Uterus (tissue), 4 donors: ENCODE measurements around the gene RAB26. TPM values are rescaled to one million over a fixed set of nuclear protein-coding genes. Genes with fewer than 3 reads are reported as not detected.

ENCODE experiments used
- DNase-seq, 2 donors: peaks; one replicate each; pipeline ENCODE4 v3.0.0-alpha.2; 2019 to 2020
- H3K27ac ChIP-seq, 2 donors: fragments of 200-600 bp; sonication (generic); 1 replicate in 1 of 2; 2 replicates in 1 of 2; pipeline ENCODE4 v1.5.1; 2016 to 2018
- H3K27me3 ChIP-seq, 2 donors: fragments of 200-600 bp; sonication (generic); one replicate each; pipeline ENCODE4 v1.5.1; 2018 to 2019; ENCODE audit warnings: control low read depth in 1 of 2
- H3K36me3 ChIP-seq, 2 donors: fragments of 200-600 bp; sonication (generic); one replicate each; pipeline ENCODE4 v1.5.1; 2019; ENCODE audit warnings: control low read depth in 1 of 2
- H3K4me1 ChIP-seq, 2 donors: fragments of 200-600 bp; sonication (generic); one replicate each; pipeline ENCODE4 v1.5.1; 2018 to 2019; ENCODE audit warnings: control low read depth in 1 of 2
- H3K4me3 ChIP-seq, 2 donors: fragments of 200-600 bp; sonication (generic); 1 replicate in 1 of 2; 2 replicates in 1 of 2; pipeline ENCODE4 v1.5.1; 2018 to 2019; ENCODE audit warnings: mild to moderate bottlenecking in 1 of 2
- H3K9me3 ChIP-seq, 2 donors: fragments of 200-600 bp; sonication (generic); one replicate each; pipeline ENCODE4 v1.5.1; 2019; ENCODE audit warnings: control low read depth in 1 of 2
- POLR2A ChIP-seq, 2 donors: fragments of 450-650 bp; IDR thresholded peaks; one replicate each; pipeline ENCODE4 v1.6.1; 2016; ENCODE audit warnings: antibody characterized with exemption in 2 of 2, mild to moderate bottlenecking in 1 of 2, moderate library complexity in 1 of 2
- intact Hi-C: fragments of 100-400 bp; cut with DNase I; formaldehyde crosslinking; loops from one replicate; pipeline ENCODE4 v1.15.1; 2023; ENCODE audit warnings: low total_unique reads
- total RNA-seq, 4 donors: library from RNA; depleted of rRNA in 3 of 4; stranded (reverse); fragments of >200 nt in 3 of 4; gene quantifications; one replicate each; pipeline versions ENCODE4 v1.1.0 to v1.2.4, GENCODE V29; 2014 to 2023
- TF ChIP-seq, protein P1 (sequence below), 4 experiments: fragments of 200-600 bp in 2 of 4; fragments of 450-650 bp in 2 of 4; sonication (generic) in 2 of 4; IDR thresholded peaks; one replicate each; pipeline ENCODE4 v1.5.1; 2016 to 2019; ENCODE audit warnings: antibody characterized with exemption in 4 of 4, mild to moderate bottlenecking in 2 of 4, moderate library complexity in 1 of 4
- donor health status: DM: yes; HTN: yes; CAD: no.

The RAB26 gene
- total RNA-seq, 4 donors from 2014 or later = 0.21 TPM; not detected in 3

DNA sequence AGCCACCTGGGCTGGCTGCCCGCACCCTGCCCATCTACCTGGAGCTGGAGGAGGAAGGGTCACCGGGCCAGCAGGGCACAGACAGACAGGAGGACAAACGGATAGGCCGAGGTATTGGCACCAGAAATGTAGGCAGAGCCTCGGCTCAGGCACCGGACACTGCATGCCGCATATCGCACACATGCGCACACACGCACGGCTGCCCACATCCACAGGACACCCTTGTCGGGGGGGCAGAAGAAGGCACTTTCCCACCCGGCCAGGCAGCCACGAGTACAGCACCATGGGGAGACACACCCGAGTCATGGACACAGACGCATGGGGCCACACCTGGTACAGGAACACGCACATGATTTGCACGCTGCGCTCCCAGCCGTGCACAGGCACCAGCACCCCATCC lies 33.5 kb downstream of the RAB26 start:
- Histone ChIP-seq H3K9me3 (no peaks in the 10 kb centered on the region), H3K27me3 (no peaks in the 10 kb centered on the region), H3K36me3 (no peaks in the 10 kb centered on the region), H3K4me1 (no peaks in the 10 kb centered on the region), H3K27ac (no peak overlapping the region), H3K4me3 (no peak overlapping the region)
- intact Hi-C loops = no loop called here
- no peak for DNase-seq
- no peak for TF ChIP-seq POLR2A (IDR thresholded peaks at IDR 0.05)
- TF ChIP-seq, protein P1, sequence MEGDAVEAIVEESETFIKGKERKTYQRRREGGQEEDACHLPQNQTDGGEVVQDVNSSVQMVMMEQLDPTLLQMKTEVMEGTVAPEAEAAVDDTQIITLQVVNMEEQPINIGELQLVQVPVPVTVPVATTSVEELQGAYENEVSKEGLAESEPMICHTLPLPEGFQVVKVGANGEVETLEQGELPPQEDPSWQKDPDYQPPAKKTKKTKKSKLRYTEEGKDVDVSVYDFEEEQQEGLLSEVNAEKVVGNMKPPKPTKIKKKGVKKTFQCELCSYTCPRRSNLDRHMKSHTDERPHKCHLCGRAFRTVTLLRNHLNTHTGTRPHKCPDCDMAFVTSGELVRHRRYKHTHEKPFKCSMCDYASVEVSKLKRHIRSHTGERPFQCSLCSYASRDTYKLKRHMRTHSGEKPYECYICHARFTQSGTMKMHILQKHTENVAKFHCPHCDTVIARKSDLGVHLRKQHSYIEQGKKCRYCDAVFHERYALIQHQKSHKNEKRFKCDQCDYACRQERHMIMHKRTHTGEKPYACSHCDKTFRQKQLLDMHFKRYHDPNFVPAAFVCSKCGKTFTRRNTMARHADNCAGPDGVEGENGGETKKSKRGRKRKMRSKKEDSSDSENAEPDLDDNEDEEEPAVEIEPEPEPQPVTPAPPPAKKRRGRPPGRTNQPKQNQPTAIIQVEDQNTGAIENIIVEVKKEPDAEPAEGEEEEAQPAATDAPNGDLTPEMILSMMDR (IDR thresholded peaks at IDR 0.05) = no peak

DNA sequence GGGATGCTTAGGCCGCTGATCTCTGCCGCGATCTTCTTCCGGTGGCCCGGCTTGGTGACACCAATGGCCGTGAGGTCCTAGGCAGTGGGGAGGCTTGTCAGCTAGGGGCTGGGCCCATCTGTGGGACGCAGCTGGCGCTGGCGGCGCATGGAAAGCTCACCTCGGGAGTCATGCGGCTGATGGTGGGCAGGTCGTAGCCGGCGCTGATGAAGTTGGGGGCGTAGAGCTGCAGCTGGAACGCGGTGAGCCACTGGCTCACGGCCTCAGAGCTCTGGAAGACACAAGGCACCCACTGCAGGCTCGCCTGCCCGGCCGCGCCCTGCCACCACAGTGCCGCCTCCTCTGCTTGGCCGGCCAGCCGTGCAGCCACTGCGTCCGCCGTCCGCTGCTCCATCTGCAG lies 35.2 kb downstream of the RAB26 start:
- Histone ChIP-seq H3K4me1 (no peaks in the 10 kb centered on the region), H3K27me3 (no peaks in the 10 kb centered on the region), H3K36me3 (no peaks in the 10 kb centered on the region), H3K27ac (no peak overlapping the region), H3K9me3 (no peaks in the 10 kb centered on the region), H3K4me3 (no peak overlapping the region)
- no peak for DNase-seq
- intact Hi-C loops = no loop called here
- TF ChIP-seq POLR2A (IDR thresholded peaks at IDR 0.05) = no peak
- TF ChIP-seq, protein P1 (IDR thresholded peaks at IDR 0.05) = no peak

DNA sequence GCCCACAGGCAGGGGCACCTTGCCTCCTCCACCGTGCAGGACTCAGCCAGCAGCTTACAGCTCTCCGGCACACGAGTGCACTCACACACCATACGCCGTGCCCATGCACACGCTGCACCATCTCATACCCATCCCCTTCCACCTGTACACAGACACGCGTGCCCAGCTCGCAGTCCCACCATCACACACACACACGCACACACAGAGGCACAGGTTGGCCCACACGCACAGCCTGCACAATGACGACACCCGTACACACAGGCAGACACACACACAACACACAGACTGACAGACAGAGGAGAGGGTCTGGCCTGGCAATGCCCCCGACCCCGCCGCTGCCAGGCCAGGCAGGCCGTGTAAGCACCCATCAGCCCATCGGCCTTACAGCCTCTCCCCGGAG lies 35.9 kb downstream of the RAB26 start:
- no peaks in the 10 kb centered on the region for H3K36me3 ChIP-seq
- intact Hi-C loops = no loop called here
- TF ChIP-seq POLR2A (IDR thresholded peaks at IDR 0.05) = no peak
- TF ChIP-seq, protein P1 (IDR thresholded peaks at IDR 0.05) = no peak
- DNase-seq = no peak
- H3K4me1 ChIP-seq = no peaks in the 10 kb centered on the region
- no peaks in the 10 kb centered on the region for H3K9me3 ChIP-seq
- H3K4me3 ChIP-seq = no peak overlapping the region
- H3K27ac ChIP-seq = no peak overlapping the region
- H3K27me3 ChIP-seq = no peaks in the 10 kb centered on the region

DNA sequence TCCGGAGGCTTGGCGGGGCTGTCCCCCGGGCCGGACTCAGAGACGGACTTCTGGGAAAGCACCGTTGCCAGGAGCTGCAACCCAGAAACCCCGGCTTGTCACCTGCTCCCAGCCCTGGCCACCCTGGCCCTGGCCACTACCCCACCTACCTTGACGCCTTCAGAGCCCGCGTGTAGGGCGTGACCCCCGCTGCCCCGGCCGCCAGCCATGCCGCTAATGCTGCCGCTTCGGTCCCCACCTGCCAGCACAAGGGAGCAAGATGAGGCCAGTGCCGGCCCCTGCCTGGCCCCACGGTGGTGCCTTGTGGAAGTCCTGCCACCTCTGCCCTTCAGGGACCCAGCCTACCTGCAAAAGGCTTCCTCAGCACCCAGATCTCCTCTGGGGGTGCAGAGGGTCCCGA lies 36.5 kb downstream of the RAB26 start:
- H3K9me3 ChIP-seq = no peaks in the 10 kb centered on the region
- no peaks in the 10 kb centered on the region for H3K27me3 ChIP-seq
- TF ChIP-seq, protein P1 (IDR thresholded peaks at IDR 0.05) = no peak
- no peak for TF ChIP-seq POLR2A (IDR thresholded peaks at IDR 0.05)
- H3K4me1 ChIP-seq = no peaks in the 10 kb centered on the region
- intact Hi-C loops = no loop called here
- no peaks in the 10 kb centered on the region for H3K36me3 ChIP-seq
- DNase-seq = no peak
- H3K27ac ChIP-seq = no peak overlapping the region
- no peak overlapping the region for H3K4me3 ChIP-seq

DNA sequence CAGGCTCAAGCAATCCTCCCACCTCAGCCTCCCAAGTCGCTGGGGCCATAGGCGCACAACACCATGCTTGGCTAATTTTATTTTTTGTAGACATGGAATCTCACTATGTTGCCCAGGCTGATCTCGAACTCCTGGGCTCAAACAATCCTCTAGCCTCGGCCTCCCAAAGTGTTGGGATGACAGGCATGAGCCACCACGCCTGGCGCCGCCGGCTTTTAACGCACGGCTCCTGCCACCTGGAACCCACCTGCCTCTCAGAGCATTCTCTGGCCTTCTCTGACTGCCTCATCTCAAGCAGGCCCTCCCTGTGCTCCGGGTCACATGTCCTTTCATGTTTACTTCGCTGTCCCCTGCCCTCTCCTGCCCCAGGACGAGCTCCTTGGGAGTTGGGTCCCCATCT lies 37.6 kb downstream of the RAB26 start:
- intact Hi-C loops = no loop called here
- H3K4me1 ChIP-seq = no peaks in the 10 kb centered on the region
- H3K27ac ChIP-seq = no peak overlapping the region
- no peak overlapping the region for H3K4me3 ChIP-seq
- TF ChIP-seq, protein P1 (IDR thresholded peaks at IDR 0.05) = no peak
- no peak for TF ChIP-seq POLR2A (IDR thresholded peaks at IDR 0.05)
- H3K9me3 ChIP-seq = no peaks in the 10 kb centered on the region
- no peak for DNase-seq
- H3K36me3 ChIP-seq = no peaks in the 10 kb centered on the region
- H3K27me3 ChIP-seq = no peaks in the 10 kb centered on the region
